Activated T-cell treated with anti-CD3 and anti-CD28 coated beads for 48 hours (primary cell): ENCODE data around the gene TMEM222.
A peak's percentile ranks its signal among the peaks of the same experiment; 100 is the strongest.
"Not testable (repeated sequence)": the region's sequence is repeated elsewhere in the genome, so short reads cannot be mapped to it uniquely, and the experiment has no call there.

ENCODE experiments used
- DNase-seq: peaks from one replicate; pipeline ENCODE4 v3.0.0-alpha.2; 2020; ENCODE audit warnings: low read depth

TMEM222 gene

DNA sequence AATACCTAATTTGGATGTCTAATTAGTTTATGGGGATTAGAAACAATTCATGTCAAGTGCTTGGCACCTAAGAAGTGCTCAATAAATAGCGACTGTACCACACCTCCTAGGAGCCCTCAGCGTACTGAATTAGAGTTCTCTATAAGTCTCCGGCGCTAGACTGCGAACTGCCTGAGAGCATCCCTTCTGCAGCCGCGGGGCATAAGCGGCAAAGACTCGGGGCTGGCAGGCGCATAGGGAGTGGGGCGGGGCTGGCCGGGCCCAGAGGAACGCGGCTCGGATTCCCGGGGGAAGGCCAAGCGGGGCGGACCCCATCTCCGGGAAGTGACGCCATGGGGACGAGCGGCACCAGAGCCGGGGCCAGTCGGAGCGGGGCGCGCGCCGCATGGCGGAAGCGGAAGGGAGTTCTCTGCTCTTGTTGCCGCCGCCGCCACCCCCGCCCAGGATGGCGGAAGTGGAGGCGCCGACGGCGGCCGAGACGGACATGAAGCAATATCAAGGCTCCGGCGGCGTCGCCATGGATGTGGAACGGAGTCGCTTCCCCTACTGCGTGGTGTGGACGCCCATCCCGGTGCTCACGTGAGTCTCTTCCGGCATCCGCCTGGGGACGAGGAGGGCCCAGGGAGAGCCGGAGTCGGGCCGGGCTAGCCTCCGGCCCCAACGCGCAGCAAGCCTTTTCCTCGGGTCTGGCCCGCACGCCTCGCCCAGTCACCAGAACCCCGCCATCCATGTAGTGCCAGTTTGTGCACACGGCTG lies at the start of gene TMEM222:
TSS of gene TMEM222 (plus strand) at position 351 of the 756 bp plus-strand sequence. CDS start at position 386, 35 bp downstream.
- DNase-seq: peak; percentile 99

GRCh38 chr1:27274204-27274603 lies 47.8 kb upstream of the TMEM222 start:
- DNase-seq: no peak

- DNase-seq: no peak
Observed at GRCh38 chr1:27275696-27276095, 46.3 kb upstream of the TMEM222 start.

DNA sequence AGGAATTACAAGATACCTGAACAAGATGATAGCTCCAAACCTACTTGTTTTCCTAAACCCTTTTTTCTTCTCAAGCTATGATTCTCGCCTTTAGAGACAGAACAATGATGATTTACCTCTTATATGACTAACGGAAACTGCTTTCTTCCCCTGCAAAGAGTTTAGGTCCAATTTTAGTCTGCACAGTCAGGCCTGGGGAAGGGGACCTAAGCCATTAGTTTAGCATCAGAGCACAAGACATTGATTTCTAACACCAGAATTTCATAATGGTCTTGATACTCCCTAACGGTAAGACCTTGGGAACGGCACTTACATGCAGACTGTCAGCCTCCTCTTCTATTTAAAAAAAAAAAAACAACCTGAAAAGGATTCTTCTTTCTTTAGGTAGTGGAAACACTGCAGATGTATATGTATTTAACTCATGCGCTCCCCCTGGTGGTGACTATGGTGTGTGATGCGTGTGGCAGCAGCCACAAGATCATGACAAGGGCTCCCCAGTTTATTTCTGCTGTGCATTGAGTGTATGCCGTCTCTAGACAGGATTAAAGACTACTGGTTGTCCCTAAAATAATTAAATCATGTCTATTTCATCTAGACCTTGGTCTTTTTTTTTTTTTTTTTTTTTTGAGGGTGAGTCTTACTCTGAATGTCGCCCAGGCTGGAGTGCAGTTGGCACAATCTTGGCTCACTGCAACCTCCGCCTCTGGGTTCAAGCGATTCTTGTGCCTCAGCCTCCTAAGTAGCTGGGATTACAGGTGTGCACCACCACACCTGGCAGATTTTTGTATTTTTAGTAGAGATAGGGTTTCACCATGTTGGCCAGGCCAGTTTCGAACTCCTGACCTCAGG lies 37.3 kb upstream of the TMEM222 start:
- peak; percentile 76 for DNase-seq

- no peak for DNase-seq
Observed at GRCh38 chr1:27285274-27285660, 36.7 kb upstream of the TMEM222 start.

- DNase-seq: not testable (repeated sequence)
Observed at GRCh38 chr1:27285821-27286220, 36.1 kb upstream of the TMEM222 start.

DNA sequence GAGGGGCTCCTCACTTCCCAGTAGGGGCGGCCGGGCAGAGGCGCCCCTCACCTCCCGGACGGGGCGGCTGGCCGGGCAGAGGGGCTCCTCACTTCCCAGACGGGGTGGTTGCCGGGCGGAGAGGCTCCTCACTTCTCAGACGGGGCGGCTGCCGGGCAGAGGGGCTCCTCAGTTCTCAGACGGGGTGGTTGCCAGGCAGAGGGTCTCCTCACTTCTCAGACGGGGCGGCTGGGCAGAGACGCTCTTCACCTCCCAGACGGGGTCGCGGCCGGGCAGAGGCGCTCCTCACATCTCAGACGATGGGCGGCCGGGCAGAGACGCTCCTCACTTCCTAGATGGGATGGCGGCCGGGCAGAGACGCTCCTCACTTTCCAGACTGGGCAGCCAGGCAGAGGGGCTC lies 32.8 kb upstream of the TMEM222 start:
- not testable (repeated sequence) for DNase-seq

GRCh38 chr1:27290581-27290980 lies 31.4 kb upstream of the TMEM222 start:
- no peak for DNase-seq

- no peak for DNase-seq
Observed at GRCh38 chr1:27292106-27292505, 29.9 kb upstream of the TMEM222 start.

DNA sequence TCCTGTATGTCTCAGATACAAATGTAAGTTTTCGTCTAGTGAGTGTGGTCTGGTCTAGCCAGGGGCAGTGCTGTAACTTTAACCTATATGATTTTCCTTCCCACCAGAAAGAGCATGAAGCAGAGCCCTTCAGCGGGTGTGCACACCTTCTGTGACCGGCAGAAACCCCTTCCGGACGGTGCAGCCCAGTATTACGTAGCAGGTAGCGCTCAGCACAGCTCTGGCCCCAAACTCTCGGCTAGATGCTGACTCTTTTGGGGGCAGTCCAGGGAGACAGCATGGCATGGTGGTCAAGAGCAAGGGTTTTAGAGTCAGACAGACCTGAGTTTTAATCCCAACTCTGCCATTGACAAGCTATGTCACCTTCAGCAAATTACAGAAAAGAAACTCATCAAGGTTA lies 28.0 kb upstream of the TMEM222 start:
- DNase-seq: no peak

DNA sequence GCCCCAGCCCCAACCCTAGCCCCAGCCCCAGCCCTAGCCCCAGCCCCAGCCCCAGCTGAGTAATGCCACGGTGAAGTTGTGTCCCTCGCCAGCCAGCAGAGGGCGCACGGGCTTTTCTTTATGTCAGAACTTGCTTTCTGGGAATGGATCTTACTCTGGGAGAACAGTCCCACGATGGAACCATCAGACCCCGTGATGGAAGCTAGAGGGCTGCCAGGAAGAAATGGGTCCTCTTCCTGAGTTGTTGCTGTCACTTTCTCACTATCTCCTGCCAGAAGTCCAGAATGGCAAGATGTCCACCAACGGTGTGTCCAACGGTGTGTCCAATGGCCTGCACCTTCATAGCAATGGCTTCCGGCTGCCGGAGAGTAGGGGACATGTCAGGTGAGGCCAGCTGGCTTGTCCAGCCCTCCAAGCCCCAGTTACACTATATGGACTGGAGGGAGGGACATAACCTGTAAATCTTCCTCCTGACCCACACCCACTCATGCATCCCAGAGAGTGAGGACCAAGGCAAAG lies 25.1 kb upstream of the TMEM222 start:
- peak; percentile 50 for DNase-seq

DNA sequence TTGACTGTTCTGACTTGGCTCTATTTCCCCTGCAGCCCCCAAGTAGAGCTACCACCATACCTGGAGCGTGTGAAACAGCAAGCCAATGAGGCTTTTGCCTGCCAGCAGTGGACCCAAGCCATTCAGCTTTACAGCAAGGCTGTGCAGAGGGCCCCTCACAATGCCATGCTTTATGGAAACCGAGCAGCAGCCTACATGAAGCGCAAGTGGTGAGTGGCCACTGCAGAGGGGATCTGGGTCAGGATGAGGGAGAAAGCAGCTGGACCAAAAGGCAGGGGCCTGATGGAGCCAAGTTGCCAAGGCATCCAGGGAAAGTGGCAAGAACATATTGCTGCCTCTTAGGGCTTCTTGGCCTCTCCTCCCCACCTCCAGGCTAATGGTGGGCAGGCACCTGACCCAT lies 24.1 kb upstream of the TMEM222 start:
- no peak for DNase-seq

GRCh38 chr1:27298632-27299384 lies 23.2 kb upstream of the TMEM222 start:
- DNase-seq: no peak

GRCh38 chr1:27299385-27300271 lies 22.3 kb upstream of the TMEM222 start:
- no peak for DNase-seq

- DNase-seq: peak; percentile 62
Observed at GRCh38 chr1:27300341-27301051, 21.5 kb upstream of the TMEM222 start.

- DNase-seq: no peak
Observed at GRCh38 chr1:27301052-27301422, 20.9 kb upstream of the TMEM222 start.

DNA sequence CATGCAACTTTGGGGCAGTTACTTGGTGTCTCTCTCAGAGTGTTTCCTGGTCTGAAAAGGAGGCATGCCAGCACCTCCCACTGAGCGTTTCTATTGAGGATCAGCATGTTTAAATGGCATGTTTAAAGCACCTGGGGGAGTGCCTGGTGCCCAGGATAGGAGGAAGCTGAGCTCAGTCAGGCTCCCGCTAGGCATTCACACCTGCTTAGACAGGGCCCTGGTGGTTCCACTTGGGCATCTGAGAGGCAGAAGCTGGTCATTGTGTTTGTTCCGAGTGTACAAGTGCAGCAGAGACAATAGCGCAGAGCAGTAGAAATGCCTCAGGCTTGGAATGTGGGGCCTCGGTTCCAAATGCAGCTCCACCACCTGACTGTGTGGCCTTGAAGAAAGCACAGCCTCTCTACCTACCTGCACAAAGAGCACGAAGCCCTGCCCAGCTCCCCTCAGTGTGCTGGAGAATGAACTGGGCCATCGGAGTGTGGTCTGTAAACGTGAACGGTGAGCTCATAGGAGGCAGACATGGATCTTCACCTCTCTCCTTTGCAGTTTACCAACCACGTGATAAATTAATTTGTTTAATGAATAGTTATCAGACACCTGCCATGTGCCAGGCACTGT lies 20.3 kb upstream of the TMEM222 start:
- DNase-seq: no peak

DNA sequence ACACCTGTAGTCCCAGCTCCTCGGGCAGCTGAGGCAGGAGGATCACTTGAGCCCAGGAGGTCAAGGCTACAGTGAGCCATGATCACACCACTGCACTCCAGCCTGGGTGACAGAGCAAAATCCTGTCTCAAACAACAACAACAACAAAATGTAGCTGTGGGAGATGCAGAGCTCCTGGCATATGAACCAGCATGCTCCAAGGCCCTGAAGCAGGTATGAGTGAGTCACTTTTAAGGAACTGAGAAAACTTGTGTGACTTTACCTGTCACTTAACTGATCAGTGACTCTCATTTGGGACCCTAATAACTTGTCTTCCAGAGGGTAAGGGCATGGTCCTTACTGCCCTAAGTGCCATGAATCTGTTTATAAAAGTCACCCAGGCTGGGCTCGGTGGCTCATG lies 19.4 kb upstream of the TMEM222 start:
- DNase-seq: no peak

GRCh38 chr1:27303509-27303908 lies 18.5 kb upstream of the TMEM222 start:
- no peak for DNase-seq

GRCh38 chr1:27306071-27306470 lies 15.9 kb upstream of the TMEM222 start:
- DNase-seq: no peak
